Heart right ventricle (tissue), 16 donors: Measurements from ENCODE around the gene PITPNM1. TPM values are rescaled to one million over a fixed set of nuclear protein-coding genes. Genes with fewer than 3 reads are reported as not detected.
A peak's percentile ranks its signal among the peaks of the same experiment; 100 is the strongest.

ENCODE experiments used
- ATAC-seq, 8 donors: fragments of 200-7000 bp; cut with Tn5 transposase; one replicate each; pipeline ENCODE4 v1.9.1; 2020; ENCODE audit warnings: mild to moderate bottlenecking in 8 of 8, moderate library complexity in 8 of 8, moderate number of reproducible peaks in 1 of 8
- DNase-seq, 2 donors: peaks; one replicate each; pipeline ENCODE4 v3.0.0-alpha.2; 2020
- H3K27ac ChIP-seq, 10 donors: fragments of 200-600 bp; sonication (generic) in 2 of 10; one replicate each; pipeline versions ENCODE4 v1.5.0 to v1.8.0; 2020 to 2022; ENCODE audit warnings: mild to moderate bottlenecking in 3 of 10
- H3K27me3 ChIP-seq, 7 donors: fragments of 200-600 bp; one replicate each; pipeline ENCODE4 v1.8.0; 2021 to 2022; ENCODE audit warnings: mild to moderate bottlenecking in 2 of 7
- H3K36me3 ChIP-seq, 9 donors: fragments of 200-600 bp; sonication (generic) in 1 of 9; one replicate each; pipeline versions ENCODE4 v1.5.0 to v1.8.0; 2020 to 2022; ENCODE audit warnings: mild to moderate bottlenecking in 2 of 9
- H3K4me1 ChIP-seq, 9 donors: fragments of 200-600 bp; sonication (generic) in 1 of 9; one replicate each; pipeline versions ENCODE4 v1.5.0 to v1.8.0; 2020 to 2022; ENCODE audit warnings: mild to moderate bottlenecking in 4 of 9
- H3K4me3 ChIP-seq, 10 donors: fragments of 200-600 bp; sonication (generic) in 2 of 10; one replicate each; pipeline versions ENCODE4 v1.5.0 to v1.8.0; 2020 to 2022; ENCODE audit warnings: mild to moderate bottlenecking in 7 of 10, moderate library complexity in 2 of 10
- H3K9me3 ChIP-seq, 11 donors: fragments of 200-600 bp in 10 of 11; sonication (generic) in 2 of 11; one replicate each; pipeline versions ENCODE4 v1.5.0 to v1.8.0; 2013 to 2022; ENCODE audit warnings: mild to moderate bottlenecking in 2 of 11, control low read depth in 1 of 11, moderate library complexity in 1 of 11
- CTCF ChIP-seq, 9 donors: fragments of 200-600 bp; sonication (generic) in 2 of 9; IDR thresholded peaks; one replicate each; pipeline versions ENCODE4 v1.5.0 to v1.8.0; 2021 to 2022; ENCODE audit warnings: antibody characterized with exemption in 9 of 9, mild to moderate bottlenecking in 5 of 9, moderate library complexity in 1 of 9
- WGBS, 2 donors: extraction: QIAGEN DNeasy Blood & Tissue Kit; methylation state at CpG; one replicate each; pipeline ENCODE4 v1.1.7; 2013; ENCODE audit warnings: inconsistent platforms in 1 of 2; 5-methylcytosine and 5-hydroxymethylcytosine counted together
- intact Hi-C, 10 donors: fragments of 100-400 bp; cut with DNase I; formaldehyde crosslinking; loops; one replicate each; pipeline versions ENCODE4 v1.11.1 to v1.14.2; 2022
- polyA plus RNA-seq, 2 donors: library from polyadenylated mRNA; stranded (reverse); fragments of 200-250 nt; gene quantifications; one replicate each; pipeline ENCODE4 v1.2.3, GENCODE V29; 2013
- total RNA-seq, 10 donors: library from RNA; stranded (reverse); fragmentation: NEBNext Ultra II Directional in 3 of 10; extraction: Animal tissue kit (Norgen Biotek cat#: 25700) in 3 of 10; gene quantifications; one replicate each; pipeline versions ENCODE4 v1.2.1 to v1.2.4, GENCODE V29; 2021 to 2023
- donor health status: Arrhythmogenic right ventricular cardiomyopathy.
- donor health status: ischemic (EF 13 %, LVEDD 7.1; RV severe dilation, severe dysfunction).
- donor health status: healthy with polysubstance abuse.
- donor health status: DM: no; HTN: yes; CAD: no.
- donor health status: DM: no; HTN: no; CAD: no.
- donor health status: ischemic (EF 25% LVEDD 6.9; RV normal size, moderate dysfunction).
- donor health status: ischemic (EF 25% LVEDD 5.7; RV mildly dilated, moderate dysfunction).
- donor health status: healthy.
- donor health status: DM: yes; HTN: yes; CAD: no.
- donor health status: Ischemic cardiomyopathy.
- donor health status: ischemic (EF 35%, LVEDD 5.7; RV mildly dilated, moderate dysfunction).
- donor health status: nonischemic (EF 11% LVEDD 7.7; RV severe dilation, severe dysfunction).
- donor health status: DM: yes; HTN: yes; CAD: no.
- donor health status: PGD.
- donor health status: ischemic (EF 29% LVEDD 5.4; RV normal size, mild dysfunction).
- donor health status: nonischemic (EF 23%, LVEDD 6.1; RV moderate dilation, normal function).

PITPNM1 gene
- total and polyA plus RNA-seq, 12 donors, result 21.3 to 68.9 (median 28.8) TPM

- ATAC-seq (peak; percentile 44 to 80 (median 68)), DNase-seq (peak; percentile 87 to 91)
- Histone ChIP-seq H3K27ac (peak overlapping the region; percentile 82 to 100 (median 98)), H3K9me3 (no peaks in the 10 kb centered on the region), H3K27me3 (no peaks in the 10 kb centered on the region), H3K4me3 (peak overlapping the region; percentile 60 to 96 (median 78)), H3K36me3 (peaks cover 0 to 31% (median 8%) of the 10 kb centered on the region in 9 donors), H3K4me1 (peaks cover 17 to 50% (median 42%) of the 10 kb centered on the region in 9 donors)
- intact Hi-C loops, result loop anchor here in 8 of 10 donors (1.0 to 10.0 kb wide), 14 partner anchors 23 to 154 kb away; partner anchors contain the start of genes PPP1CA (in 6 of the 8), TBC1D10C (in 4 of the 8), TMEM134 (in 3 of the 8) and GSTP1 (in 2 of the 8)
- peak; percentile 98 to 99 (median 99) for TF ChIP-seq CTCF (IDR thresholded peaks at IDR 0.05)
- WGBS, 2 donors, result 6 to 15% methylated on average over 17 of the region's 17 CpGs
Measured at GRCh38 chr11:67505605-67506396, 638 bp upstream of the PITPNM1 start.

GRCh38 chr11:67504005-67504949 is 886 bp downstream of the PITPNM1 start:
- intact Hi-C loops, result loop anchor here in 3 of 10 donors (2.0 to 10.0 kb wide), 3 partner anchors 35 to 109 kb away; partner anchors contain the start of genes GSTP1 (in 1 of the 3), RAD9A (in 1 of the 3) and TMEM134 (in 1 of the 3)
- H3K27ac ChIP-seq, result peak overlapping the region; percentile 82 to 100 (median 98)

GRCh38 chr11:67503119-67504004 is 1.8 kb downstream of the PITPNM1 start:
- peaks cover 0 to 53% (median 8%) of the 10 kb centered on the region in 9 donors for H3K36me3 ChIP-seq
- H3K27me3 ChIP-seq, result no peaks in the 10 kb centered on the region
- peak overlapping the region in 9 of 10 donors; percentile 60 to 96 (median 79) for H3K4me3 ChIP-seq
- intact Hi-C loops, result loop anchor here in 3 of 10 donors (2.0 to 10.0 kb wide), 3 partner anchors 35 to 109 kb away; partner anchors contain the start of genes GSTP1 (in 1 of the 3), RAD9A (in 1 of the 3) and TMEM134 (in 1 of the 3)
- H3K27ac ChIP-seq, result peak overlapping the region in 3 of 10 donors; percentile 5 to 99 (median 98)
- DNase-seq (no peak), ATAC-seq (no peak)
- no peaks in the 10 kb centered on the region for H3K9me3 ChIP-seq
- no peak for TF ChIP-seq CTCF (IDR thresholded peaks at IDR 0.05)
- peaks cover 17 to 50% (median 38%) of the 10 kb centered on the region in 9 donors for H3K4me1 ChIP-seq
- 81 to 84% methylated on average over 17 to 19 of the region's 19 CpGs for WGBS, 2 donors

More at GRCh38 chr11:67504005-67504949, 886 bp downstream of the PITPNM1 start:
- H3K9me3 ChIP-seq, result no peaks in the 10 kb centered on the region
- peaks cover 17 to 52% (median 42%) of the 10 kb centered on the region in 9 donors for H3K4me1 ChIP-seq
- ATAC-seq (no peak), DNase-seq (peak; percentile 28 to 44)
- no peaks in the 10 kb centered on the region for H3K27me3 ChIP-seq
- 3 to 4% methylated on average over 89 to 101 of the region's 101 CpGs for WGBS, 2 donors
- peaks cover 0 to 44% (median 8%) of the 10 kb centered on the region in 9 donors for H3K36me3 ChIP-seq
- H3K4me3 ChIP-seq, result peak overlapping the region; percentile 60 to 96 (median 78)
- TF ChIP-seq CTCF (IDR thresholded peaks at IDR 0.05), result no peak
